Right cardiac atrium (tissue), 5 donors: ENCODE data around the gene ZNF750. TPM values are rescaled to one million over a fixed set of nuclear protein-coding genes. Genes with fewer than 3 reads are reported as not detected.

ENCODE experiments used
- ATAC-seq, 2 donors: fragments of 200-7000 bp; cut with Tn5 transposase; one replicate each; pipeline versions ENCODE4 v1.8.0 to v1.9.1; 2020; ENCODE audit warnings: moderate library complexity in 2 of 2, mild to moderate bottlenecking in 1 of 2
- DNase-seq, 3 donors: peaks; one replicate each; pipeline ENCODE4 v3.0.0-alpha.2; 2020
- H3K27ac ChIP-seq: one replicate; pipeline ENCODE4 v1.5.1; 2013; ENCODE audit warnings: mild to moderate bottlenecking, low read length, control low read depth, moderate library complexity
- H3K27me3 ChIP-seq: one replicate; pipeline ENCODE4 v1.6.1; 2013; ENCODE audit not compliant: control insufficient read depth, insufficient read depth
- H3K4me1 ChIP-seq: one replicate; pipeline ENCODE4 v1.6.1; 2013; ENCODE audit warnings: low read length; ENCODE audit not compliant: control insufficient read depth, insufficient read depth
- H3K4me3 ChIP-seq: one replicate; pipeline ENCODE4 v1.5.1; 2013; ENCODE audit warnings: low read length, control low read depth
- H3K9me3 ChIP-seq: one replicate; pipeline ENCODE4 v1.6.1; 2013; ENCODE audit warnings: low read length; ENCODE audit not compliant: control insufficient read depth
- WGBS: extraction: QIAGEN DNeasy Blood & Tissue Kit; methylation state at CpG from one replicate; pipeline ENCODE4 v1.1.7; 2013; 5-methylcytosine and 5-hydroxymethylcytosine counted together
- intact Hi-C, 4 donors: fragments of 100-400 bp; cut with DNase I; formaldehyde crosslinking; loops; one replicate each; pipeline versions ENCODE4 v1.11.0 to v1.14.0; 2022 to 2023
- polyA plus RNA-seq: library from polyadenylated mRNA; stranded (reverse); fragments of 200-250 nt; gene quantifications from one replicate; pipeline ENCODE4 v1.2.3, GENCODE V29; 2013
- total RNA-seq, 4 donors: library from RNA; stranded (reverse); fragmentation: NEBNext Ultra II Directional; extraction: Animal tissue kit (Norgen Biotek cat#: 25700); gene quantifications; one replicate each; pipeline ENCODE4 v1.2.1, GENCODE V29; 2021
- donor health status: healthy with polysubstance abuse.
- donor health status: DM: no; HTN: yes; CAD: no.
- donor health status: DM: no; HTN: no; CAD: no.
- donor health status: DM: no; HTN: yes; CAD: no; lungs with severe emphysema.
- donor health status: DM: yes; HTN: yes; CAD: no.

Gene ZNF750
- total and polyA plus RNA-seq, 5 donors: 0.07 TPM; not detected in 4

- WGBS: 90% methylated on average over 15 of the region's 15 CpGs
- H3K27ac ChIP-seq: no peak overlapping the region
- no peaks in the 10 kb centered on the region for H3K27me3 ChIP-seq
- H3K4me1 ChIP-seq: no peaks in the 10 kb centered on the region
- H3K4me3 ChIP-seq: no peak overlapping the region
- no peaks in the 10 kb centered on the region for H3K9me3 ChIP-seq
- intact Hi-C loops: no loop called here
- ATAC-seq (no peak), DNase-seq (no peak)
Measured at GRCh38 chr17:82856361-82856760, 16.5 kb upstream of the ZNF750 start.

GRCh38 chr17:82854226-82854625, 14.4 kb upstream of the ZNF750 start:
- Histone ChIP-seq H3K4me1 (peaks cover 2% of the 10 kb centered on the region), H3K4me3 (no peak overlapping the region), H3K27me3 (no peaks in the 10 kb centered on the region), H3K9me3 (no peaks in the 10 kb centered on the region), H3K27ac (no peak overlapping the region)
- intact Hi-C loops: no loop called here
- 96% methylated on average over 11 of the region's 11 CpGs for WGBS
- ATAC-seq (no peak), DNase-seq (peak in 1 of 3 donors; percentile 44)

GRCh38 chr17:82851381-82851780, 11.6 kb upstream of the ZNF750 start:
- Histone ChIP-seq H3K4me3 (no peak overlapping the region), H3K27me3 (no peaks in the 10 kb centered on the region), H3K9me3 (no peaks in the 10 kb centered on the region), H3K27ac (no peak overlapping the region), H3K4me1 (peaks cover 2% of the 10 kb centered on the region)
- intact Hi-C loops: no loop called here
- ATAC-seq: no peak
- 83% methylated on average over 12 of the region's 12 CpGs for WGBS
- no peak for DNase-seq

GRCh38 chr17:82849076-82849945, 9.5 kb upstream of the ZNF750 start:
- no peak overlapping the region for H3K4me3 ChIP-seq
- no peaks in the 10 kb centered on the region for H3K9me3 ChIP-seq
- H3K27me3 ChIP-seq: no peaks in the 10 kb centered on the region
- H3K4me1 ChIP-seq: peaks cover 2% of the 10 kb centered on the region
- ATAC-seq: no peak
- intact Hi-C loops: no loop called here
- DNase-seq: no peak
- H3K27ac ChIP-seq: no peak overlapping the region
- 75% methylated on average over 33 of the region's 33 CpGs for WGBS

- WGBS: 84% methylated on average over 23 of the region's 23 CpGs
- peaks cover 2% of the 10 kb centered on the region for H3K4me1 ChIP-seq
- intact Hi-C loops: no loop called here
- no peaks in the 10 kb centered on the region for H3K27me3 ChIP-seq
- ATAC-seq (peak in 1 of 2 donors; percentile 5), DNase-seq (peak in 1 of 3 donors; percentile 58)
- H3K4me3 ChIP-seq: no peak overlapping the region
- H3K27ac ChIP-seq: peak overlapping the region; percentile 26
- no peaks in the 10 kb centered on the region for H3K9me3 ChIP-seq
Measured at GRCh38 chr17:82848022-82848592, 8.3 kb upstream of the ZNF750 start.

- WGBS: 68% methylated on average over 25 of the region's 25 CpGs
- Histone ChIP-seq H3K4me3 (no peak overlapping the region), H3K9me3 (no peaks in the 10 kb centered on the region), H3K27ac (peak overlapping the region; percentile 54), H3K27me3 (no peaks in the 10 kb centered on the region), H3K4me1 (peaks cover 2% of the 10 kb centered on the region)
- DNase-seq (peak in 2 of 3 donors; percentile 55 to 69), ATAC-seq (peak; percentile 54 to 65)
- intact Hi-C loops: no loop called here
Measured at GRCh38 chr17:82846061-82846691, 6.4 kb upstream of the ZNF750 start.

GRCh38 chr17:82845163-82845807, 5.5 kb upstream of the ZNF750 start:
- peak; percentile 84 to 87 (median 87) for DNase-seq
- no peaks in the 10 kb centered on the region for H3K27me3 ChIP-seq
- no peak overlapping the region for H3K4me3 ChIP-seq
- no peaks in the 10 kb centered on the region for H3K9me3 ChIP-seq
- ATAC-seq: peak; percentile 91 to 96
- intact Hi-C loops: no loop called here
- H3K27ac ChIP-seq: peak overlapping the region; percentile 68
- H3K4me1 ChIP-seq: peaks cover 2% of the 10 kb centered on the region
- WGBS: 64% methylated on average over 24 of the region's 24 CpGs

GRCh38 chr17:82844796-82845162, 5.0 kb upstream of the ZNF750 start:
- WGBS: 72% methylated on average over 11 of the region's 11 CpGs
- ATAC-seq: no peak
- H3K9me3 ChIP-seq: no peaks in the 10 kb centered on the region
- peak overlapping the region; percentile 68 for H3K27ac ChIP-seq
- H3K4me3 ChIP-seq: no peak overlapping the region
- no peaks in the 10 kb centered on the region for H3K4me1 ChIP-seq
- intact Hi-C loops: no loop called here
- no peak for DNase-seq
- H3K27me3 ChIP-seq: no peaks in the 10 kb centered on the region

- intact Hi-C loops: no loop called here
- H3K27me3 ChIP-seq: no peaks in the 10 kb centered on the region
- DNase-seq: no peak
- no peaks in the 10 kb centered on the region for H3K4me1 ChIP-seq
- H3K27ac ChIP-seq: peak overlapping the region; percentile 68
- WGBS: 75% methylated on average over 7 of the region's 7 CpGs
- H3K4me3 ChIP-seq: no peak overlapping the region
- ATAC-seq: peak in 1 of 2 donors; percentile 4
- H3K9me3 ChIP-seq: no peaks in the 10 kb centered on the region
Measured at GRCh38 chr17:82843904-82844680, 4.3 kb upstream of the ZNF750 start.

GRCh38 chr17:82841921-82842596, 2.2 kb upstream of the ZNF750 start:
- no peaks in the 10 kb centered on the region for H3K9me3 ChIP-seq
- H3K27me3 ChIP-seq: no peaks in the 10 kb centered on the region
- ATAC-seq (no peak), DNase-seq (no peak)
- intact Hi-C loops: no loop called here
- peaks cover 9% of the 10 kb centered on the region for H3K4me1 ChIP-seq
- H3K27ac ChIP-seq: no peak overlapping the region
- 91% methylated on average over 16 of the region's 16 CpGs for WGBS
- no peak overlapping the region for H3K4me3 ChIP-seq
